GM12878 (cell line): ENCODE results near the gene ZNF165. TPM values are rescaled to one million over a fixed set of nuclear protein-coding genes. Genes with fewer than 3 reads are reported as not detected.

ENCODE experiments used
- MEF2A ChIP-seq: IDR thresholded peaks from 2 replicates; pipeline ENCODE4 v1.6.1; 2011; ENCODE audit warnings: low read depth, mild to moderate bottlenecking, low read length, moderate library complexity; ENCODE audit not compliant: insufficient read depth
- POU2F2 ChIP-seq: IDR thresholded peaks from 3 replicates; pipeline ENCODE4 v1.6.1; 2011; ENCODE audit warnings: low read depth, mild to moderate bottlenecking, low read length, borderline replicate concordance
- SMAD5 ChIP-seq: IDR thresholded peaks from 2 replicates; pipeline ENCODE4 v1.6.1; 2016; ENCODE audit warnings: antibody characterized with exemption, low read depth
- polyA plus RNA-seq, 11 experiments: library from polyadenylated mRNA; depleted of rRNA in 4 of 11; unstranded in 6 of 11; stranded (reverse) in 5 of 11; fragments of >200 nt; fragmentation: Nextera tagmentation in 4 of 11; fragmentation: Illumina TruSeq in 1 of 11; extraction: Ambion mirVana in 4 of 11; extraction: Trizol in 1 of 11; gene quantifications; 1 replicate in 1 of 11; 2 replicates in 10 of 11; pipeline versions ENCODE4 v1.2.1 to v1.2.3, GENCODE V29; 2011 to 2016; ENCODE audit warnings: inconsistent platforms in 2 of 11, missing spikeins in 2 of 11, low read depth in 1 of 11
- total RNA-seq, 4 experiments: library from RNA; depleted of rRNA in 3 of 4; stranded (reverse); fragments of >200 nt in 3 of 4; fragmentation: Illumina TruSeq in 1 of 4; extraction: Trizol in 1 of 4; gene quantifications; 2 replicates each; pipeline versions ENCODE4 v1.2.1 to v1.2.3, GENCODE V29; 2013 to 2021

The ZNF165 gene
- total and polyA plus RNA-seq, 10 of the 15 experiments (the other 5 are each of a cell fraction or from before 2014, with no cell fraction given), result 1.1 to 5.0 (median 2.9) TPM

DNA sequence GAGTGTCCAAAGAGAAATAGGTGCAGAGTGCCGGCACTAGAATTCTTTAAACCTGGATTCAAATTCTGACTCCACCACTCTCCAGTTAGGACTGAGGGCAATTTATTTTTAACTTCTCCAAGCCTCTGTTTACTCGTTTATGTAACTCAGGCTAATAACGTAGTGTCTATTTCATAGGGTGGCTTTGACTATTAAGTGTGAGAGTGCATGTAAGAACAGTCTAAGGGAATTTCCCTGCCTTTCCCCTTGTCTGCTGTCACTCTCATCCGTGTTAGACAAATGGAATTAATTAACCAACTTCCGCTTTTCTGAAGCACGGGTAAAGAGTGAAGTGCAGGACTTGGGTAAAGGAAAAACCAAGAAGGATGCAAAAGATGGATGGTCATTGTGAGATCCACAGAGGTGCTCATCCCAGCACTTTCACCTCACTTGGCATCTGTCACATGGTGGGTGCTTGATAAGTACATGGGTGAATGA lies 57.2 kb downstream of the ZNF165 start (continued):
- TF ChIP-seq MEF2A, result no peak
- no peak for TF ChIP-seq POU2F2
- peak; percentile 23; the same call in 1 of the 2 replicates for TF ChIP-seq SMAD5
- TF ChIP-seq, all 136 proteins: peak for 34

Other genes with a start within 250 kb of the ZNF165 start
Only the 7 nearest of the 9 such genes appear.
- not detected in 2 replicates for gene OR2B2, start 168.2 kb upstream of the ZNF165 start, total RNA-seq (2014; rRNA removed)
- not detected in 2 replicates for gene OR2B2, start 168.2 kb upstream of the ZNF165 start, total RNA-seq (2014; rRNA removed; fragmentation: Illumina TruSeq; extraction: Trizol)
- not detected in 2 replicates for gene OR2B2, start 168.2 kb upstream of the ZNF165 start, total RNA-seq (2021)
- gene OR2B2, start 168.2 kb upstream of the ZNF165 start, polyA plus RNA-seq (2011; rRNA removed), result not detected in 2 replicates
- not detected in 2 replicates for gene OR2B2, start 168.2 kb upstream of the ZNF165 start, polyA plus RNA-seq (2014; fragmentation: Illumina TruSeq; extraction: Trizol)
- not detected for gene OR2B2, start 168.2 kb upstream of the ZNF165 start, polyA plus RNA-seq (2014; fragmentation: Nextera tagmentation; extraction: Ambion mirVana)
- gene OR2B2, start 168.2 kb upstream of the ZNF165 start, polyA plus RNA-seq (2014; rRNA removed), result not detected in 2 replicates
- not detected for gene OR2B2, start 168.2 kb upstream of the ZNF165 start, polyA plus RNA-seq (2016; fragmentation: Nextera tagmentation; extraction: Ambion mirVana)
- gene OR2B6, start 123.3 kb upstream of the ZNF165 start, total RNA-seq (2014; rRNA removed), result 2.0 and 3.1 TPM in 2 replicates
- gene OR2B6, start 123.3 kb upstream of the ZNF165 start, total RNA-seq (2014; rRNA removed; fragmentation: Illumina TruSeq; extraction: Trizol), result 1.4 and 2.2 TPM in 2 replicates
- 0.77 and 1.7 TPM in 2 replicates for gene OR2B6, start 123.3 kb upstream of the ZNF165 start, total RNA-seq (2021)
- gene OR2B6, start 123.3 kb upstream of the ZNF165 start, polyA plus RNA-seq (2011; rRNA removed), result 10.0 and 10.3 TPM in 2 replicates
- gene OR2B6, start 123.3 kb upstream of the ZNF165 start, polyA plus RNA-seq (2014; fragmentation: Illumina TruSeq; extraction: Trizol), result 2.2 and 4.3 TPM in 2 replicates
- gene OR2B6, start 123.3 kb upstream of the ZNF165 start, polyA plus RNA-seq (2014; fragmentation: Nextera tagmentation; extraction: Ambion mirVana), result under 1 TPM; 0.38 to 0.39 TPM
- gene OR2B6, start 123.3 kb upstream of the ZNF165 start, polyA plus RNA-seq (2014; rRNA removed), result 3.9 and 4.1 TPM in 2 replicates
- under 1 TPM in 1 of 2 experiments, not detected in 1; 0.29 TPM for gene OR2B6, start 123.3 kb upstream of the ZNF165 start, polyA plus RNA-seq (2016; fragmentation: Nextera tagmentation; extraction: Ambion mirVana)
- 6.1 and 9.5 TPM in 2 replicates for gene ZSCAN16, start 44.0 kb downstream of the ZNF165 start, total RNA-seq (2014; rRNA removed)
- gene ZSCAN16, start 44.0 kb downstream of the ZNF165 start, total RNA-seq (2014; rRNA removed; fragmentation: Illumina TruSeq; extraction: Trizol), result 10.7 and 11.2 TPM in 2 replicates
- gene ZSCAN16, start 44.0 kb downstream of the ZNF165 start, total RNA-seq (2021), result 6.6 and 7.1 TPM in 2 replicates
- gene ZSCAN16, start 44.0 kb downstream of the ZNF165 start, polyA plus RNA-seq (2011; rRNA removed), result 4.6 and 5.2 TPM in 2 replicates
- 10.1 and 12.7 TPM in 2 replicates for gene ZSCAN16, start 44.0 kb downstream of the ZNF165 start, polyA plus RNA-seq (2014; fragmentation: Illumina TruSeq; extraction: Trizol)
- 10 to 100 TPM; 10.5 to 13.8 TPM for gene ZSCAN16, start 44.0 kb downstream of the ZNF165 start, polyA plus RNA-seq (2014; fragmentation: Nextera tagmentation; extraction: Ambion mirVana)
- 8.3 and 10.1 TPM in 2 replicates for gene ZSCAN16, start 44.0 kb downstream of the ZNF165 start, polyA plus RNA-seq (2014; rRNA removed)
- 10 to 100 TPM; 10.7 to 11.2 TPM for gene ZSCAN16, start 44.0 kb downstream of the ZNF165 start, polyA plus RNA-seq (2016; fragmentation: Nextera tagmentation; extraction: Ambion mirVana)
- gene ZKSCAN8, start 61.3 kb downstream of the ZNF165 start, total RNA-seq (2014; rRNA removed), result 8.5 and 10.1 TPM in 2 replicates
- 10.8 and 10.9 TPM in 2 replicates for gene ZKSCAN8, start 61.3 kb downstream of the ZNF165 start, total RNA-seq (2014; rRNA removed; fragmentation: Illumina TruSeq; extraction: Trizol)
- gene ZKSCAN8, start 61.3 kb downstream of the ZNF165 start, total RNA-seq (2021), result 13.2 and 16.1 TPM in 2 replicates
- gene ZKSCAN8, start 61.3 kb downstream of the ZNF165 start, polyA plus RNA-seq (2011; rRNA removed), result 11.5 and 12.1 TPM in 2 replicates
- gene ZKSCAN8, start 61.3 kb downstream of the ZNF165 start, polyA plus RNA-seq (2014; fragmentation: Illumina TruSeq; extraction: Trizol), result 17.9 and 23.2 TPM in 2 replicates
- gene ZKSCAN8, start 61.3 kb downstream of the ZNF165 start, polyA plus RNA-seq (2014; fragmentation: Nextera tagmentation; extraction: Ambion mirVana), result 1 to 10 TPM; 1.0 to 1.5 TPM
- gene ZKSCAN8, start 61.3 kb downstream of the ZNF165 start, polyA plus RNA-seq (2014; rRNA removed), result 8.3 and 9.0 TPM in 2 replicates
- 1 to 10 TPM; 5.6 to 5.8 TPM for gene ZKSCAN8, start 61.3 kb downstream of the ZNF165 start, polyA plus RNA-seq (2016; fragmentation: Nextera tagmentation; extraction: Ambion mirVana)
- 17.8 and 20.9 TPM in 2 replicates for gene ZSCAN9, start 144.7 kb downstream of the ZNF165 start, total RNA-seq (2014; rRNA removed)
- gene ZSCAN9, start 144.7 kb downstream of the ZNF165 start, total RNA-seq (2014; rRNA removed; fragmentation: Illumina TruSeq; extraction: Trizol), result 22.6 and 23.4 TPM in 2 replicates
- gene ZSCAN9, start 144.7 kb downstream of the ZNF165 start, total RNA-seq (2021), result 16.6 and 17.0 TPM in 2 replicates
- gene ZSCAN9, start 144.7 kb downstream of the ZNF165 start, polyA plus RNA-seq (2011; rRNA removed), result 28.7 and 29.2 TPM in 2 replicates
- gene ZSCAN9, start 144.7 kb downstream of the ZNF165 start, polyA plus RNA-seq (2014; fragmentation: Illumina TruSeq; extraction: Trizol), result 22.8 and 25.3 TPM in 2 replicates
- gene ZSCAN9, start 144.7 kb downstream of the ZNF165 start, polyA plus RNA-seq (2014; fragmentation: Nextera tagmentation; extraction: Ambion mirVana), result 10 to 100 TPM; 10.2 to 12.4 TPM
- gene ZSCAN9, start 144.7 kb downstream of the ZNF165 start, polyA plus RNA-seq (2014; rRNA removed), result 16.9 and 22.5 TPM in 2 replicates
- 10 to 100 TPM in 1 of 2 experiments, 1 to 10 TPM in 1; 8.1 to 10.4 TPM for gene ZSCAN9, start 144.7 kb downstream of the ZNF165 start, polyA plus RNA-seq (2016; fragmentation: Nextera tagmentation; extraction: Ambion mirVana)
- 4.4 and 5.8 TPM in 2 replicates for gene ZKSCAN4, start 171.7 kb downstream of the ZNF165 start, total RNA-seq (2014; rRNA removed)
- 5.8 and 6.1 TPM in 2 replicates for gene ZKSCAN4, start 171.7 kb downstream of the ZNF165 start, total RNA-seq (2014; rRNA removed; fragmentation: Illumina TruSeq; extraction: Trizol)
- gene ZKSCAN4, start 171.7 kb downstream of the ZNF165 start, total RNA-seq (2021), result 5.8 and 6.4 TPM in 2 replicates
- gene ZKSCAN4, start 171.7 kb downstream of the ZNF165 start, polyA plus RNA-seq (2011; rRNA removed), result 5.5 and 7.0 TPM in 2 replicates
- gene ZKSCAN4, start 171.7 kb downstream of the ZNF165 start, polyA plus RNA-seq (2014; fragmentation: Illumina TruSeq; extraction: Trizol), result 6.5 and 7.4 TPM in 2 replicates
- gene ZKSCAN4, start 171.7 kb downstream of the ZNF165 start, polyA plus RNA-seq (2014; fragmentation: Nextera tagmentation; extraction: Ambion mirVana), result 1 to 10 TPM; 3.0 to 3.3 TPM
- gene ZKSCAN4, start 171.7 kb downstream of the ZNF165 start, polyA plus RNA-seq (2014; rRNA removed), result 4.3 and 4.8 TPM in 2 replicates
- 1 to 10 TPM; 4.9 to 5.1 TPM for gene ZKSCAN4, start 171.7 kb downstream of the ZNF165 start, polyA plus RNA-seq (2016; fragmentation: Nextera tagmentation; extraction: Ambion mirVana)
- gene NKAPL, start 178.7 kb downstream of the ZNF165 start, total RNA-seq (2014; rRNA removed), result 0.16 and 0.17 TPM in 2 replicates
- 0.27 and 0.32 TPM in 2 replicates for gene NKAPL, start 178.7 kb downstream of the ZNF165 start, total RNA-seq (2014; rRNA removed; fragmentation: Illumina TruSeq; extraction: Trizol)
- gene NKAPL, start 178.7 kb downstream of the ZNF165 start, total RNA-seq (2021), result 0.11 and 0.18 TPM in 2 replicates
- not detected in 2 replicates for gene NKAPL, start 178.7 kb downstream of the ZNF165 start, polyA plus RNA-seq (2011; rRNA removed)
- 0.15 and 0.29 TPM in 2 replicates for gene NKAPL, start 178.7 kb downstream of the ZNF165 start, polyA plus RNA-seq (2014; fragmentation: Illumina TruSeq; extraction: Trizol)
- under 1 TPM; 0.10 to 0.22 TPM for gene NKAPL, start 178.7 kb downstream of the ZNF165 start, polyA plus RNA-seq (2014; fragmentation: Nextera tagmentation; extraction: Ambion mirVana)
- gene NKAPL, start 178.7 kb downstream of the ZNF165 start, polyA plus RNA-seq (2014; rRNA removed), result 0.27 and 0.31 TPM in 2 replicates
- under 1 TPM; 0.19 to 0.48 TPM for gene NKAPL, start 178.7 kb downstream of the ZNF165 start, polyA plus RNA-seq (2016; fragmentation: Nextera tagmentation; extraction: Ambion mirVana)